Adrenal gland (tissue), 12 donors: ENCODE results near the gene IPMK. TPM values are rescaled to one million over a fixed set of nuclear protein-coding genes. Genes with fewer than 3 reads are reported as not detected.

Source experiments
- DNase-seq, 7 donors: peaks; one replicate each; pipeline ENCODE4 v3.0.0-alpha.2; 2019 to 2020
- H3K27ac ChIP-seq, 5 donors: fragments of 200-600 bp; sonication (generic) in 4 of 5; 1 replicate in 3 of 5; 2 replicates in 2 of 5; pipeline versions ENCODE4 v1.5.1 to v1.8.0; 2016 to 2020; ENCODE audit warnings: mild to moderate bottlenecking in 1 of 5
- H3K27me3 ChIP-seq: fragments of 200-600 bp; 2 replicates; pipeline ENCODE4 v1.8.0; 2021
- H3K36me3 ChIP-seq, 2 donors: fragments of 200-600 bp; replicated peaks in 1 of 2; 1 replicate in 1 of 2; 2 replicates in 1 of 2; pipeline versions ENCODE4 v1.5.1 to v1.8.0; 2018 to 2022
- H3K4me1 ChIP-seq, 2 donors: fragments of 200-600 bp; replicated peaks in 1 of 2; 1 replicate in 1 of 2; 2 replicates in 1 of 2; pipeline versions ENCODE4 v1.5.1 to v1.8.0; 2018 to 2021
- H3K4me3 ChIP-seq, 4 donors: fragments of 200-600 bp; sonication (generic) in 3 of 4; one replicate each; pipeline ENCODE4 v1.5.1; 2016 to 2018
- H3K9me3 ChIP-seq, 3 donors: fragments of 200-600 bp; sonication (generic) in 1 of 3; replicated peaks in 1 of 3; 1 replicate in 2 of 3; 2 replicates in 1 of 3; pipeline versions ENCODE4 v1.5.1 to v1.8.0; 2016 to 2021
- POLR2A ChIP-seq, 2 donors: fragments of 450-650 bp; IDR thresholded peaks; one replicate each; pipeline ENCODE4 v1.6.1; 2017; ENCODE audit warnings: antibody characterized with exemption in 2 of 2, mild to moderate bottlenecking in 2 of 2, moderate library complexity in 1 of 2
- WGBS, 4 donors: extraction: QIAGEN DNeasy Blood & Tissue Kit in 2 of 4; methylation state at CpG; one replicate each; pipeline versions ENCODE4 v1.1.5 to v1.1.7; 2013 to 2017; 5-methylcytosine and 5-hydroxymethylcytosine counted together
- intact Hi-C, 2 donors: fragments of 100-400 bp; cut with DNase I; formaldehyde crosslinking; loops; one replicate each; pipeline versions ENCODE4 v1.14.1 to v1.15.0; 2022 to 2023
- polyA plus RNA-seq, 3 donors: library from polyadenylated mRNA; stranded (reverse); fragments of 200-250 nt in 2 of 3; fragments of 350-450 nt in 1 of 3; fragmentation: Illumina TruSeq in 1 of 3; extraction: RNeasy Lipid Tissue Mini Kit (QIAGEN cat#74804) in 1 of 3; gene quantifications; one replicate each; pipeline ENCODE4 v1.2.3, GENCODE V29; 2013 to 2014
- total RNA-seq, 9 donors: library from RNA; depleted of rRNA in 4 of 9; stranded (reverse); fragments of >200 nt in 4 of 9; fragments of 120-200 nt in 1 of 9; fragmentation: NEBNext Ultra II Directional in 1 of 9; extraction: Animal tissue kit (Norgen Biotek cat#: 25700) in 1 of 9; gene quantifications; one replicate each; pipeline versions ENCODE4 v1.1.0 to v1.2.4, GENCODE V29; 2013 to 2023
- TF ChIP-seq, protein P1 (sequence below), 6 experiments: fragments of 450-650 bp in 4 of 6; fragments of 200-600 bp in 2 of 6; sonication (generic) in 1 of 6; IDR thresholded peaks; 1 replicate in 5 of 6; 2 replicates in 1 of 6; pipeline versions ENCODE4 v1.5.1 to v1.8.0; 2016 to 2021; ENCODE audit warnings: antibody characterized with exemption in 6 of 6, mild to moderate bottlenecking in 2 of 6, moderate library complexity in 1 of 6
- donor health status: healthy with polysubstance abuse.
- donor health status: Bipolar disorder and iron deficiency.
- donor health status: DM: yes; HTN: yes; CAD: no.
- donor health status: DM: no; HTN: no; CAD: no.
- donor health status: DM: no; HTN: no; CAD: no.
- donor health status: DM: yes; HTN: yes; CAD: no.

Gene IPMK
- total and polyA plus RNA-seq, 12 donors, result 1.0 to 6.6 (median 4.8) TPM

DNA sequence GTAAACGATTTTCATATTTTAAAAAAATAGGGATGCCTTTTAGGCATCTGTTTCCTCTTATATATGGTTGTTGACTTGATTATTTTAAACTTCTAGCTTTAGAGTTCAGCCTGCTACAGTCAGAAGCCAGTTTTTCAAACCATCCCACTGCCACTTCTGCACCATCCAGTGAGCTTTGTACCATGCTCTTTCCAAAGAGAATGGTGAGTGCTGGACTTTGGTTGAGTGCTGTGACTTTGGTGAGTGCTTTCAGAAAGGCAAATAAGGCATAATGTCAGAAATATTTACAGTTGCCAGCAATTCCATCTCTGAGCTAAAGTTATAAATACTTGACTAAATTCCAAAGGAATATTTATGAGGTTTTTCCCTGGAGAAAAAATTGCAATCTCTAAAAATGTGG is 117.4 kb downstream of the IPMK start:
- intact Hi-C loops, result no loop called here
- no peak for TF ChIP-seq POLR2A (IDR thresholded peaks at IDR 0.05)
- TF ChIP-seq, protein P1, sequence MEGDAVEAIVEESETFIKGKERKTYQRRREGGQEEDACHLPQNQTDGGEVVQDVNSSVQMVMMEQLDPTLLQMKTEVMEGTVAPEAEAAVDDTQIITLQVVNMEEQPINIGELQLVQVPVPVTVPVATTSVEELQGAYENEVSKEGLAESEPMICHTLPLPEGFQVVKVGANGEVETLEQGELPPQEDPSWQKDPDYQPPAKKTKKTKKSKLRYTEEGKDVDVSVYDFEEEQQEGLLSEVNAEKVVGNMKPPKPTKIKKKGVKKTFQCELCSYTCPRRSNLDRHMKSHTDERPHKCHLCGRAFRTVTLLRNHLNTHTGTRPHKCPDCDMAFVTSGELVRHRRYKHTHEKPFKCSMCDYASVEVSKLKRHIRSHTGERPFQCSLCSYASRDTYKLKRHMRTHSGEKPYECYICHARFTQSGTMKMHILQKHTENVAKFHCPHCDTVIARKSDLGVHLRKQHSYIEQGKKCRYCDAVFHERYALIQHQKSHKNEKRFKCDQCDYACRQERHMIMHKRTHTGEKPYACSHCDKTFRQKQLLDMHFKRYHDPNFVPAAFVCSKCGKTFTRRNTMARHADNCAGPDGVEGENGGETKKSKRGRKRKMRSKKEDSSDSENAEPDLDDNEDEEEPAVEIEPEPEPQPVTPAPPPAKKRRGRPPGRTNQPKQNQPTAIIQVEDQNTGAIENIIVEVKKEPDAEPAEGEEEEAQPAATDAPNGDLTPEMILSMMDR (IDR thresholded peaks at IDR 0.05), result no peak
- H3K27me3 ChIP-seq, result no peaks in the 10 kb centered on the region
- no peak overlapping the region for H3K27ac ChIP-seq
- no peaks in the 10 kb centered on the region for H3K9me3 ChIP-seq
- no peak overlapping the region for H3K4me3 ChIP-seq
- no peaks in the 10 kb centered on the region for H3K36me3 ChIP-seq
- WGBS, 4 donors, result 32 to 49% (median 40%) methylated on average over 1 of the region's 1 CpG
- DNase-seq, result no peak
- no peaks in the 10 kb centered on the region for H3K4me1 ChIP-seq

DNA sequence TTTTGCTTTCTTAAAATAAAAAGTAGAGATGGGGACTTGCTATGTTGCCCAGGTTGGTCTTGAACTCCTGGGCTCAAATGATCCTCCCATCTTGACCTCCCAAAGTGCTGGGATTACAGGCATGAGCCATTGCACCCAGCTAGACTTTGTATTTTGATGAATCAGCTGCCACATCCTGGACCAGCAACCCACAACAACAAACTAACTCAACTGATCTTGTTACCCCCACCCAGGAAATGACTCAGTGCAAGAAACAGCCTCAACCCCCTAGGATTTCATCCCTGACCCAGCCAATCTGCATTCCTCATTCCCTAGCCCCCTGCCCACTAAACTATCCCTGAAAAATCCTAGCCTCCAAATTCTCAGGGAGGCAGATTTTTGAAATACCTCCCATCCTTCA is 123.8 kb downstream of the IPMK start:
- no peaks in the 10 kb centered on the region for H3K36me3 ChIP-seq
- no peak overlapping the region for H3K27ac ChIP-seq
- H3K27me3 ChIP-seq, result no peaks in the 10 kb centered on the region
- DNase-seq, result no peak
- intact Hi-C loops, result no loop called here
- H3K4me3 ChIP-seq, result no peak overlapping the region
- H3K9me3 ChIP-seq, result no peaks in the 10 kb centered on the region
- H3K4me1 ChIP-seq, result no peaks in the 10 kb centered on the region
- TF ChIP-seq, protein P1 (IDR thresholded peaks at IDR 0.05), result no peak
- TF ChIP-seq POLR2A (IDR thresholded peaks at IDR 0.05), result no peak

Other genes starting within 250 kb of the IPMK start
- 100 to 1,000 TPM in 1 of 9 donors, 10 to 100 TPM in 8; 11.0 to 156 (median 41.6) TPM for gene CISD1, start 1.3 kb upstream of the IPMK start, total RNA-seq
- gene CISD1, start 1.3 kb upstream of the IPMK start, polyA plus RNA-seq, result 100 to 1,000 TPM in 1 of 3 donors, 10 to 100 TPM in 2; 10.5 to 138 (median 11.6) TPM
- 10 to 100 TPM in 8 of 9 donors, 1 to 10 TPM in 1; 9.6 to 33.8 (median 20.4) TPM for gene UBE2D1, start 67.1 kb upstream of the IPMK start, total RNA-seq
- gene UBE2D1, start 67.1 kb upstream of the IPMK start, polyA plus RNA-seq, result 10 to 100 TPM in 2 of 3 donors, 1 to 10 TPM in 1; 9.2 to 25.2 (median 16.5) TPM
- gene TFAM, start 117.5 kb upstream of the IPMK start, total RNA-seq, result 10 to 100 TPM; 16.2 to 55.7 (median 34.3) TPM
- 10 to 100 TPM in 1 of 3 donors, 1 to 10 TPM in 2; 4.3 to 35.0 (median 5.8) TPM for gene TFAM, start 117.5 kb upstream of the IPMK start, polyA plus RNA-seq
- gene BICC1, start 245.0 kb upstream of the IPMK start, total RNA-seq, result 10 to 100 TPM in 5 of 9 donors, 1 to 10 TPM in 4; 5.9 to 25.9 (median 12.8) TPM
- gene BICC1, start 245.0 kb upstream of the IPMK start, polyA plus RNA-seq, result 1 to 10 TPM; 4.5 to 5.9 (median 5.7) TPM